CD4-positive, alpha-beta memory T cell (primary cell): Measurements from ENCODE around the gene OR2B2. TPM values are rescaled to one million over a fixed set of nuclear protein-coding genes. Genes with fewer than 3 reads are reported as not detected.
"Not testable (repeated sequence)": the region's sequence is repeated elsewhere in the genome, so short reads cannot be mapped to it uniquely, and the experiment has no call there.

Experiments used
- CTCF ChIA-PET: fragments of 350-600 bp; sonication (Branson Sonifier 250); formaldehyde crosslinking; loops from one replicate; lab custom pipeline; 2021; ENCODE audit warnings: inconsistent platforms; ENCODE audit not compliant: partially characterized antibody; lab: Charles Lee
- POLR2A ChIA-PET: fragments of 350-600 bp; sonication (Branson Sonifier 250); formaldehyde crosslinking; loops from one replicate; lab custom pipeline; 2021; ENCODE audit not compliant: partially characterized antibody; lab: Charles Lee
- DNase-seq, 5 donors: peaks; one replicate each; pipeline versions ENCODE4 v3.0.0 to v3.0.0-alpha.2; 2020 to 2022; ENCODE audit warnings: mixed read lengths in 1 of 5
- H3K27ac ChIP-seq: one replicate; pipeline ENCODE4 v1.7.0; 2013; ENCODE audit warnings: low read depth, low read length
- H3K27me3 ChIP-seq: 2 replicates; pipeline ENCODE4 v1.7.0; 2013; ENCODE audit warnings: mild to moderate bottlenecking, low read length, moderate library complexity; ENCODE audit not compliant: insufficient read depth
- H3K36me3 ChIP-seq: 2 replicates; pipeline ENCODE4 v1.7.0; 2013; ENCODE audit warnings: mild to moderate bottlenecking, low read length, moderate library complexity; ENCODE audit not compliant: insufficient read depth
- H3K4me1 ChIP-seq: 2 replicates; pipeline ENCODE4 v1.7.0; 2013; ENCODE audit warnings: mild to moderate bottlenecking, low read length, moderate library complexity; ENCODE audit not compliant: insufficient read depth
- H3K4me3 ChIP-seq, 2 donors: one replicate each; pipeline ENCODE4 v1.7.0; 2013; ENCODE audit warnings: low read length in 2 of 2, mild to moderate bottlenecking in 1 of 2
- H3K9me3 ChIP-seq, 2 donors: one replicate each; pipeline ENCODE4 v1.7.0; 2013; ENCODE audit warnings: low read length in 2 of 2, control low read depth in 1 of 2; ENCODE audit not compliant: control insufficient read depth in 1 of 2
- H3K27ac Mint-ChIP-seq, 7 donors: one replicate each; pipeline ENCODE4 v1.8.0; 2020 to 2021; ENCODE audit warnings: mixed read lengths in 7 of 7, mild to moderate bottlenecking in 6 of 7, inconsistent platforms in 3 of 7, moderate library complexity in 3 of 7
- H3K27me3 Mint-ChIP-seq, 2 donors: one replicate each; pipeline ENCODE4 v1.8.0; 2020 to 2021; ENCODE audit warnings: mixed read lengths in 2 of 2
- H3K36me3 Mint-ChIP-seq, 2 donors: one replicate each; pipeline ENCODE4 v1.8.0; 2020 to 2021; ENCODE audit warnings: mixed read lengths in 2 of 2, inconsistent platforms in 1 of 2, mild to moderate bottlenecking in 1 of 2
- H3K4me1 Mint-ChIP-seq, 4 donors: one replicate each; pipeline ENCODE4 v1.8.0; 2020 to 2021; ENCODE audit warnings: mixed read lengths in 4 of 4, mild to moderate bottlenecking in 1 of 4
- H3K4me3 Mint-ChIP-seq, 8 donors: one replicate each; pipeline ENCODE4 v1.8.0; 2020 to 2021; ENCODE audit warnings: mixed read lengths in 8 of 8, mild to moderate bottlenecking in 7 of 8, moderate library complexity in 6 of 8, inconsistent platforms in 3 of 8
- H3K9me3 Mint-ChIP-seq, 8 donors: one replicate each; pipeline ENCODE4 v1.8.0; 2020 to 2021; ENCODE audit warnings: mixed read lengths in 8 of 8, mild to moderate bottlenecking in 5 of 8, inconsistent platforms in 3 of 8, moderate library complexity in 1 of 8
- intact Hi-C: fragments of 100-400 bp; cut with micrococcal nuclease; formaldehyde crosslinking; loops from one replicate; pipeline ENCODE4 v1.15.1; 2023
- polyA plus RNA-seq, 2 donors: library from polyadenylated mRNA; unstranded; fragments of 300-500 nt; fragmentation: Illumina TruSeq; gene quantifications; one replicate each; pipeline ENCODE4 v1.2.3, GENCODE V29; 2021
- total RNA-seq, 2 experiments: library from RNA; stranded (reverse); gene quantifications; one replicate each; pipeline ENCODE4 v1.2.3, GENCODE V29; 2021

OR2B2 gene
- total RNA-seq (not detected), polyA plus RNA-seq (not detected)

DNA sequence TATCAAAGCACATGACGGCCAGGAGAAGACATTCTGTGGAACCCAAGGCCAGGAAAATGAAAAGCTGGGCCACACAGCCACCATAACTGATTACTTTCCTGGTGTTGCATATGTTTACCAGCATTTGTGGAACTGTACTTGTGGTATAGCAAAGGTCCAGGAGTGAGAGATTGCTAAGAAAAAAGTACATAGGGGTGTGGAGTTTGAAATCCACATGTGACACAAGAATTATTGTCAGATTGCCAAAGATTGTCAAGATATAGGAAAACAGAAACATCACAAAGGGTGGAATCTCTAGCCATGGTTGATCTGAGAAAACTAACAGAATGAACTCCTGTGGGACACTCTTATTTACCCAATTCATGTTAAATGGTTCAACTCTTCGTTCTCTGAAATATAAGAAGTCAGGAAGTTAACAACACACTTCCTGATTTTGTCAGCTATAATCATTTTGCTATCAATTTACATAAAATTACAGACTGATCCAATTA lies at the start of gene OR2B2:
Gene OR2B2 (minus strand): TSS at position 441 of the 491 bp plus-strand sequence. CDS start 77 bp downstream, at position 364.
- Histone ChIP-seq H3K27me3 (peaks cover 10% of the 10 kb centered on the region), H3K4me1 (no peaks in the 10 kb centered on the region), H3K36me3 (no peaks in the 10 kb centered on the region), H3K27ac (no peak within 1 kb of the TSS), H3K4me3 (no peak within 1 kb of the TSS), H3K9me3 (no peaks in the 10 kb centered on the region)
- no peak within 1 kb of the TSS for H3K4me3 Mint-ChIP-seq
- H3K4me1 Mint-ChIP-seq: no peaks in the 10 kb centered on the region
- H3K27ac Mint-ChIP-seq: no peak within 1 kb of the TSS
- H3K36me3 Mint-ChIP-seq: no peaks in the 10 kb centered on the region
- intact Hi-C loops: no loop called here
- ChIA-PET CTCF (interaction anchor here (1.4 kb wide), 1 partner anchor 140 kb away, joined by 4 read pairs; no protein-coding TSS in a partner anchor), POLR2A (interaction anchor here (1.1 kb wide), 1 partner anchor 906 kb away, joined by 3 read pairs; no protein-coding TSS in a partner anchor)
- DNase-seq: no peak
- no peaks in the 10 kb centered on the region for H3K9me3 Mint-ChIP-seq
- peaks cover 17 to 18% of the 10 kb centered on the region in 2 donors for H3K27me3 Mint-ChIP-seq

DNA sequence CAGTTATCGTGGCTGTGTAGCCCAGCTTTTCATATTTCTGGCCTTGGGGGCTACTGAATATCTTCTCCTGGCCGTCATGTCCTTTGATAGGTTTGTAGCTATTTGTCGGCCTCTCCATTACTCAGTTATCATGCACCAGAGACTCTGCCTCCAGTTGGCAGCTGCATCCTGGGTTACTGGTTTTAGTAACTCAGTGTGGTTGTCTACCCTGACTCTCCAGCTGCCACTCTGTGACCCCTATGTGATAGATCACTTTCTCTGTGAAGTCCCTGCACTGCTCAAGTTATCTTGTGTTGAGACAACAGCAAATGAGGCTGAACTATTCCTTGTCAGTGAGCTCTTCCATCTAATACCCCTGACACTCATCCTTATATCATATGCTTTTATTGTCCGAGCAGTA lies 45.3 kb upstream of the OR2B2 start:
- Mint-ChIP-seq H3K36me3 (no peaks in the 10 kb centered on the region), H3K4me1 (no peaks in the 10 kb centered on the region), H3K4me3 (no peak overlapping the region), H3K9me3 (peaks cover 0 to 1% (median 0%) of the 10 kb centered on the region in 8 donors), H3K27ac (no peak overlapping the region), H3K27me3 (peaks cover 30 to 35% of the 10 kb centered on the region in 2 donors)
- POLR2A ChIA-PET: no interaction called here
- Histone ChIP-seq H3K4me3 (no peak overlapping the region), H3K4me1 (no peaks in the 10 kb centered on the region), H3K9me3 (no peaks in the 10 kb centered on the region), H3K36me3 (no peaks in the 10 kb centered on the region), H3K27me3 (no peaks in the 10 kb centered on the region), H3K27ac (no peak overlapping the region)
- CTCF ChIA-PET: interaction anchor here (1.2 kb wide), 1 partner anchor 10 kb away, joined by 3 read pairs; no protein-coding TSS in a partner anchor
- DNase-seq: no peak
- intact Hi-C loops: no loop called here

- H3K4me3 ChIP-seq: no peak within 1 kb of the TSS
- ChIA-PET POLR2A (no interaction called here), CTCF (interaction anchor here (1.2 kb wide), 1 partner anchor 10 kb away, joined by 3 read pairs; no protein-coding TSS in a partner anchor)
- H3K27me3 ChIP-seq: no peaks in the 10 kb centered on the region
- H3K36me3 Mint-ChIP-seq: no peaks in the 10 kb centered on the region
- intact Hi-C loops: no loop called here
- no peaks in the 10 kb centered on the region for H3K9me3 ChIP-seq
- peaks cover 32 to 38% of the 10 kb centered on the region in 2 donors for H3K27me3 Mint-ChIP-seq
- H3K27ac ChIP-seq: no peak within 1 kb of the TSS
- H3K9me3 Mint-ChIP-seq: peaks cover 0 to 1% (median 0%) of the 10 kb centered on the region in 8 donors
- no peak within 1 kb of the TSS for H3K27ac Mint-ChIP-seq
- H3K36me3 ChIP-seq: no peaks in the 10 kb centered on the region
- H3K4me1 Mint-ChIP-seq: no peaks in the 10 kb centered on the region
- H3K4me3 Mint-ChIP-seq: no peak within 1 kb of the TSS
- no peak for DNase-seq
- no peaks in the 10 kb centered on the region for H3K4me1 ChIP-seq
Measured at GRCh38 chr6:27956941-27957340, 44.7 kb upstream of the OR2B2 start, which contains the start of gene OR2B6. OR2B6 (plus strand) TSS chr6:27957241; CDS start chr6:27957241, 0 bp downstream.

DNA sequence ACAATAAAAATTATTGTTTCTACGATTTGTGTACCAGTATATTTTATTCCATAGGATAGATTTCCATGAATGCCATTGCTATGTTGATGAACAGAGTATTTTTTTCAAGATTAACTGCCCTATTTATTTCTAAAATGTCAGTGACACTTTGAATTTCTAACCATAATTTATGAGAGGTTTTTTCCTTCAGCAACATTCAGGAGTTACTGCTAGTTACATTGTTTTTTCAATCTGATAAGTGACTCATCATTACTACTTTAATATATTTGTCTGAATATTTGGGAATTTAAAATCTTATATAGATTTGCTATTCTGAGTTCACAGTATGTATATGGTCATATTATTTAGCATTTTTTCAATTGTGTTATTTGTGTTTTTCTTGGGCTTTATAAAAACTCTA lies 38.8 kb upstream of the OR2B2 start:
- no peak for DNase-seq
- H3K27me3 Mint-ChIP-seq: peaks cover 34 to 50% of the 10 kb centered on the region in 2 donors
- H3K4me1 ChIP-seq: no peaks in the 10 kb centered on the region
- no peaks in the 10 kb centered on the region for H3K4me1 Mint-ChIP-seq
- H3K4me3 ChIP-seq: no peak overlapping the region
- no peaks in the 10 kb centered on the region for H3K36me3 Mint-ChIP-seq
- no peaks in the 10 kb centered on the region for H3K36me3 ChIP-seq
- H3K27ac ChIP-seq: no peak overlapping the region
- H3K27me3 ChIP-seq: no peaks in the 10 kb centered on the region
- intact Hi-C loops: no loop called here
- H3K27ac Mint-ChIP-seq: no peak overlapping the region
- ChIA-PET CTCF (no interaction called here), POLR2A (no interaction called here)
- no peaks in the 10 kb centered on the region for H3K9me3 ChIP-seq
- no peak overlapping the region for H3K4me3 Mint-ChIP-seq
- H3K9me3 Mint-ChIP-seq: peaks cover 0 to 10% (median 6%) of the 10 kb centered on the region in 8 donors

DNA sequence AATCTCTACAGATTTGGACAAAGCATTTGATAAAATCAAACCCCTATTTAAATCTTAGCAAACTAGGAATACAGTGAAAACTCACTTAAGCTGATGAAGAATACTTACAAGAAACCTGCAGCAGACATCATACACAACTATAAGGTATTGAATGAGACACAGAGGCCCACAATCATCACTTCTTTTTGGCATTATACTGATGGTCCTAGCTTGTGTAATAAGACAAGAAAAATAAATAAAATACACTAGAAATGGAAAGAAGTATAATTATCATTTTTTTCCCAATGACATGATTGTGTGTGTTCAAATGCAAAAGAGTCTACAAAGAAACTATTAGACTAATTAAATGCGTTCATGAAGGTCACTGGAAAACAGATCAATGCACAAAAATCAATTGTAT lies 36.0 kb upstream of the OR2B2 start:
- DNase-seq: no peak
- Histone ChIP-seq H3K27me3 (no peaks in the 10 kb centered on the region), H3K36me3 (no peaks in the 10 kb centered on the region), H3K9me3 (no peaks in the 10 kb centered on the region), H3K4me1 (no peaks in the 10 kb centered on the region), H3K27ac (no peak overlapping the region), H3K4me3 (no peak overlapping the region)
- peaks cover 23 to 40% of the 10 kb centered on the region in 2 donors for H3K27me3 Mint-ChIP-seq
- no peak overlapping the region for H3K27ac Mint-ChIP-seq
- intact Hi-C loops: no loop called here
- H3K4me1 Mint-ChIP-seq: no peaks in the 10 kb centered on the region
- ChIA-PET POLR2A (no interaction called here), CTCF (no interaction called here)
- H3K4me3 Mint-ChIP-seq: no peak overlapping the region
- H3K36me3 Mint-ChIP-seq: no peaks in the 10 kb centered on the region
- H3K9me3 Mint-ChIP-seq: peaks cover 0 to 12% (median 6%) of the 10 kb centered on the region in 8 donors

DNA sequence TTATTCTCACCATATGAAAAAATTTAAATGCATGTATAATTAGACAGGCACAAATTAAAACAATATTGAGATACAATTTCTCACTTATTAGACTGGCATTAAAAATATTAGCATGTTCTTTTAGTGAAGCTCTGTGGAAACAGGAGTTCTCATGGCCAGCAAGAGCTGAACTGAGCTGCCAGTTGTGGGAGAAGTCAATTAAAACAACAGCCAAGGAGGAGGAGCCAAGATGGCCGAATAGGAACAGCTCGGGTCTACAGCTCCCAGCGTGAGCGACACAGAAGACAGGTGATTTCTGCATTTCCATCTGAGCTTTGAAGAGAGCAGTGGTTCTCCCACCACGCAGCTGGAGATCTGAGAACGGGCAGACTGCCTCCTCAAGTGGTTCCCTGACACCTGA lies 30.9 kb upstream of the OR2B2 start:
- H3K27me3 ChIP-seq, DNase-seq, H3K4me3 ChIP-seq, H3K36me3 Mint-ChIP-seq, H3K4me1 ChIP-seq, POLR2A ChIA-PET, intact Hi-C loops, H3K9me3 ChIP-seq, H3K4me1 Mint-ChIP-seq, CTCF ChIA-PET, H3K27ac ChIP-seq, H3K4me3 Mint-ChIP-seq, H3K9me3 Mint-ChIP-seq, H3K36me3 ChIP-seq: not testable (repeated sequence)
- Mint-ChIP-seq H3K27me3 (peaks cover 41 to 45% of the 10 kb centered on the region in 2 donors), H3K27ac (peak overlapping the region in 1 of 7 donors; percentile 27)

DNA sequence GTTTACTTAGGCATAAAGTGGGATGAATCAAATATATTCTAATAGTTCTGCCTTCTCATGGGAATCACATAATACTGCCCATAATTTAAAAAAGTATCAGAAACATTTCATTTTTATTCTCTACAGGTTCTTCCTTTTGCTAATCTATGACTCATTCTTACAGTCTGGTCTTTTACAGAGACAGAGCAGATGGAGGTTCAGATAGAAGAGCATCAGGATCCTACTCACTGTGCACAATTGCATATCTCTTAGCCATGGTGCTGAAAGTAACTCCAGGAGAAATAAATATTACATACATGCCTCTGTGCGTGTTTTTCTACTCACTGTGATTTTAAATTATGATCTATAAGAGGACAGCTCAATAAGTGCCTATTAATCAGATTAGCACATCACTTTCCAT lies 28.6 kb upstream of the OR2B2 start:
- H3K27ac Mint-ChIP-seq: no peak overlapping the region
- no peak overlapping the region for H3K27ac ChIP-seq
- ChIA-PET POLR2A (no interaction called here), CTCF (no interaction called here)
- H3K36me3 ChIP-seq: no peaks in the 10 kb centered on the region
- H3K4me1 ChIP-seq: no peaks in the 10 kb centered on the region
- no peak overlapping the region for H3K4me3 Mint-ChIP-seq
- intact Hi-C loops: no loop called here
- H3K9me3 ChIP-seq: no peaks in the 10 kb centered on the region
- no peaks in the 10 kb centered on the region for H3K36me3 Mint-ChIP-seq
- H3K27me3 Mint-ChIP-seq: peaks cover 37 to 41% of the 10 kb centered on the region in 2 donors
- H3K4me3 ChIP-seq: no peak overlapping the region
- H3K4me1 Mint-ChIP-seq: no peaks in the 10 kb centered on the region
- peaks cover 0 to 5% (median 0%) of the 10 kb centered on the region in 8 donors for H3K9me3 Mint-ChIP-seq
- no peaks in the 10 kb centered on the region for H3K27me3 ChIP-seq
- no peak for DNase-seq
